A673 (cell line): Measurements from ENCODE around the gene CFAP46. TPM values are rescaled to one million over a fixed set of nuclear protein-coding genes. Genes with fewer than 3 reads are reported as not detected.

Source experiments
- BruUV-seq: library from RNA; stranded (reverse); fragments of 400-500 nt; replicated peaks from 2 replicates; lab custom pipeline; 2021; lab: Mats Ljungman, UMichigan
- CTCF ChIA-PET: fragments of 300-600 bp; sonication (Branson Sonifier 250); formaldehyde crosslinking; loops from one replicate; lab custom pipeline; 2022; ENCODE audit warnings: antibody characterized with exemption; lab: Charles Lee
- POLR2A ChIA-PET: fragments of 300-600 bp; sonication (Branson Sonifier 250); formaldehyde crosslinking; loops from one replicate; lab custom pipeline; 2022; ENCODE audit warnings: antibody characterized with exemption; ENCODE audit not compliant: low non-redundant PET; lab: Charles Lee
- DNase-seq: peaks from one replicate; pipeline ENCODE4 v3.0.0-alpha.2; 2015; ENCODE audit warnings: low spot score
- H3K27ac ChIP-seq: fragments of 200-600 bp; sonication (generic); 2 replicates; pipeline ENCODE4 v1.5.1; 2016; ENCODE audit warnings: mixed run types, low read depth, mild to moderate bottlenecking, mixed read lengths, antibody characterized with exemption, low read length; ENCODE audit not compliant: poor library complexity, severe bottlenecking
- H3K27me3 ChIP-seq: fragments of 200-600 bp; sonication (generic); replicated peaks from 2 replicates; pipeline ENCODE4 v1.6.1; 2017; ENCODE audit warnings: mixed run types, low read depth, mild to moderate bottlenecking, mixed read lengths, antibody characterized with exemption, low read length; ENCODE audit not compliant: insufficient read depth, poor library complexity
- H3K36me3 ChIP-seq: fragments of 200-600 bp; sonication (generic); 2 replicates; pipeline ENCODE4 v1.6.1; 2016; ENCODE audit warnings: mixed run types, mild to moderate bottlenecking, mixed read lengths, antibody characterized with exemption, low read length; ENCODE audit not compliant: insufficient read depth, poor library complexity, severe bottlenecking
- H3K4me1 ChIP-seq: fragments of 200-600 bp; sonication (generic); 2 replicates; pipeline ENCODE4 v1.6.1; 2017; ENCODE audit warnings: mixed run types, mild to moderate bottlenecking, mixed read lengths, antibody characterized with exemption, low read length; ENCODE audit not compliant: insufficient read depth, poor library complexity, severe bottlenecking
- H3K4me3 ChIP-seq: fragments of 200-600 bp; sonication (generic); 2 replicates; pipeline ENCODE4 v1.5.1; 2016; ENCODE audit warnings: low read depth, mixed run types, mild to moderate bottlenecking, mixed read lengths, low read length; ENCODE audit not compliant: poor library complexity, severe bottlenecking
- H3K9me3 ChIP-seq: fragments of 200-600 bp; sonication (generic); 2 replicates; pipeline ENCODE4 v1.6.1; 2016; ENCODE audit warnings: mixed run types, low read depth, mild to moderate bottlenecking, mixed read lengths, antibody characterized with exemption, low read length; ENCODE audit not compliant: poor library complexity, severe bottlenecking
- CTCF ChIP-seq: fragments of 300-800, 200-600 bp; sonication (generic); conservative IDR thresholded peaks from 2 replicates; pipeline ENCODE4 v1.5.1; 2017; ENCODE audit warnings: low read depth, mild to moderate bottlenecking, antibody characterized with exemption, low read length, moderate library complexity, mixed read lengths
- EZH2 ChIP-seq: fragments of 200-600 bp; sonication (generic); IDR thresholded peaks from 2 replicates; pipeline ENCODE4 v1.6.1; 2017; ENCODE audit warnings: borderline replicate concordance, low read depth, mild to moderate bottlenecking, mixed read lengths, antibody characterized with exemption, low read length; ENCODE audit not compliant: poor library complexity, severe bottlenecking
- intact Hi-C: fragments of 100-400 bp; cut with micrococcal nuclease; formaldehyde crosslinking; loops from one replicate; pipeline ENCODE4 v1.10.0; 2022; ENCODE audit not compliant: unreplicated experiment
- total RNA-seq: library from RNA; stranded (reverse); gene quantifications from 2 replicates; pipeline ENCODE4 v1.2.3, GENCODE V29; 2021

Gene CFAP46
- total RNA-seq, 1 experiment from 2014 or later = 1.9 TPM

- Histone ChIP-seq H3K9me3 (no peaks in the 10 kb centered on the region), H3K4me1 (no peaks in the 10 kb centered on the region), H3K27me3 (peaks cover 4% of the 10 kb centered on the region), H3K4me3 (no peak overlapping the region), H3K36me3 (no peaks in the 10 kb centered on the region), H3K27ac (no peak overlapping the region)
- POLR2A ChIA-PET = no interaction called here
- TF ChIP-seq CTCF = no peak
- TF ChIP-seq EZH2 = no peak
- CTCF ChIA-PET = no interaction called here
- BruUV-seq = no TSS peak
- DNase-seq = no peak
- intact Hi-C loops = loop anchor here (10.0 kb wide), 1 partner anchor 187 kb away; no protein-coding TSS in a partner anchor
Measured at GRCh38 chr10:132937861-132938260, 4.5 kb downstream of the CFAP46 start.

GRCh38 chr10:132934953-132935352 is 7.4 kb downstream of the CFAP46 start:
- Histone ChIP-seq H3K27me3 (no peaks in the 10 kb centered on the region), H3K9me3 (no peaks in the 10 kb centered on the region), H3K36me3 (no peaks in the 10 kb centered on the region), H3K27ac (no peak overlapping the region), H3K4me1 (peaks cover 8% of the 10 kb centered on the region), H3K4me3 (no peak overlapping the region)
- BruUV-seq = no TSS peak
- TF ChIP-seq EZH2 (no peak), CTCF (no peak)
- intact Hi-C loops = loop anchor here (10.0 kb wide), 1 partner anchor 190 kb away; no protein-coding TSS in a partner anchor
- ChIA-PET CTCF (no interaction called here), POLR2A (no interaction called here)
- no peak for DNase-seq

- intact Hi-C loops = loop anchor here (10.0 kb wide), 1 partner anchor 191 kb away; no protein-coding TSS in a partner anchor
- H3K9me3 ChIP-seq = no peaks in the 10 kb centered on the region
- DNase-seq = no peak
- TF ChIP-seq EZH2 (no peak), CTCF (no peak)
- H3K4me3 ChIP-seq = no peak overlapping the region
- ChIA-PET CTCF (no interaction called here), POLR2A (no interaction called here)
- no peaks in the 10 kb centered on the region for H3K36me3 ChIP-seq
- no peaks in the 10 kb centered on the region for H3K27me3 ChIP-seq
- BruUV-seq = no TSS peak
- H3K27ac ChIP-seq = no peak overlapping the region
- peaks cover 8% of the 10 kb centered on the region for H3K4me1 ChIP-seq
Measured at GRCh38 chr10:132933308-132934042, 8.9 kb downstream of the CFAP46 start.
